Effector memory CD4-positive, alpha-beta T cell (primary cell): ENCODE measurements around the gene ARIH1.
"Not testable (repeated sequence)": the region's sequence is repeated elsewhere in the genome, so short reads cannot be mapped to it uniquely, and the experiment has no call there.

Source experiments
- DNase-seq, 3 donors: peaks; one replicate each; pipeline ENCODE4 v3.0.0-alpha.2; 2020
- H3K27ac ChIP-seq: 2 replicates; pipeline ENCODE4 v1.7.0; 2013; ENCODE audit warnings: mild to moderate bottlenecking, low read length, moderate library complexity; ENCODE audit not compliant: insufficient read depth, poor library complexity, severe bottlenecking
- H3K27me3 ChIP-seq: replicated peaks from 2 replicates; pipeline ENCODE4 v1.7.0; 2013; ENCODE audit warnings: mild to moderate bottlenecking, low read length; ENCODE audit not compliant: insufficient read depth, control insufficient read depth, poor library complexity, severe bottlenecking
- H3K36me3 ChIP-seq: 2 replicates; pipeline ENCODE4 v1.7.0; 2013; ENCODE audit warnings: mild to moderate bottlenecking, low read length, moderate library complexity; ENCODE audit not compliant: control insufficient read depth, insufficient read depth
- H3K4me1 ChIP-seq: 2 replicates; pipeline ENCODE4 v1.7.0; 2013; ENCODE audit warnings: low read length, mild to moderate bottlenecking; ENCODE audit not compliant: control insufficient read depth, insufficient read depth, poor library complexity, severe bottlenecking
- H3K4me3 ChIP-seq: 2 replicates; pipeline ENCODE4 v1.7.0; 2013; ENCODE audit warnings: low read length, low read depth, mild to moderate bottlenecking; ENCODE audit not compliant: insufficient read depth, poor library complexity, severe bottlenecking
- H3K9me3 ChIP-seq: 2 replicates; pipeline ENCODE4 v1.7.0; 2013; ENCODE audit warnings: mild to moderate bottlenecking, low read length, moderate library complexity; ENCODE audit not compliant: control insufficient read depth

ARIH1 gene

DNA sequence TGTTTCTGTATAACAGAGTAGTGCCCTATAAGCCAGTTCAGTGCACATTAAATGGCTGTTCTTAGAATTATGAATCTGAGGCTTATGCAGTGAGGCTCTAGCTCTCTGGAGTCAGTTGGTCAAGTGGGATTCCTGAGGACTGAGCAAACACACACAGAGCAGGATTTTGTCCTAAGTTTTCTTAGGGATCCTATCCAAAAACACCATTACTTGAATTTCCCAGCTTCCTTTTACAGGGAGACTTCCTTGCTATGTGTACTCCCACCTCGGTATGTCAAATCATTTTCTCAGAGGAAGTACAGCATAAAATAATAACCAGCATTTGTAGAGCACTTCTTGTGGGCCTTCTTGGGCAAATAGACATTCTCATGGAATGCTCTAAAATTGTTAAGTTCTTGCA lies 117.2 kb downstream of the ARIH1 start:
- Histone ChIP-seq H3K27me3 (no peaks in the 10 kb centered on the region), H3K4me3 (no peak overlapping the region), H3K27ac (no peak overlapping the region), H3K36me3 (no peaks in the 10 kb centered on the region), H3K9me3 (no peaks in the 10 kb centered on the region), H3K4me1 (no peaks in the 10 kb centered on the region)
- no peak for DNase-seq

DNA sequence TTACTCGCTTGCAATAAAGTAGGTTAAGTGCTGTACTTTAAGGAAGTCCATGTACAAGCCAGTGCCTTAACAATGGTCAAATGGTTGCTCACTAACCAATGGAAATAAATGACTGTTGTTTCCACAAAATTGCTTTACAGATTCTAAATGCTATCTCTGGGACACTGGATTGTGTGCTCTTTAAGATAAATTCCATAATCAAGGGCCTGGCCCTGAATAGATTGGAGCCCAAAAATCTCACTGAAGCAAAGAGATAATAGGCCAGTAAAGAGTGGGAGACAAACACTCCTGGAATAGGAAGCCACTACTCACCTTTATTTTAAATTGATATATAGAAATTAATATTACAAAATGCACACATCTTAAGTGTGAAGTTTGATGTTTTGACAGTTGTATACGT lies 118.0 kb downstream of the ARIH1 start:
- DNase-seq: no peak
- Histone ChIP-seq H3K27me3 (no peaks in the 10 kb centered on the region), H3K4me3 (no peak overlapping the region), H3K36me3 (no peaks in the 10 kb centered on the region), H3K27ac (no peak overlapping the region), H3K9me3 (no peaks in the 10 kb centered on the region), H3K4me1 (no peaks in the 10 kb centered on the region)

DNA sequence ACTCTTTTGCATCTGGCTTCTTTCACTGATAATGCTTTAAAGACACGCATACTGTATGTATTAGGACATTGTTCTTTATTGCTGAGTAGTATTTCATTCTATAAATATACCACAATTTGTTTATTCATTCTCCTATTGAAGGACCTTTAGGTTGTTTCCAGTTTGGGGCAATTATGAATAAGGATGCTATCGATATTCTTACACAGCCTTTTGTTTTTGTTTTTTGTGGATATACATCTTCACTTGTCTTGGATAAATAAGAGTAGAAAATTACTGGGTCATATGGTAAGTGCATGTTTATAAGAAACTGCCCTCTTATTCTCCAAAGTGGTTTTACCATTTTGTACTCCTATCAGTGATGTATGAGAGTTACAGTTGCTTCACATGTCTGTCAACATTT lies 118.5 kb downstream of the ARIH1 start:
- Histone ChIP-seq H3K4me3 (no peak overlapping the region), H3K27me3 (no peaks in the 10 kb centered on the region), H3K9me3 (no peaks in the 10 kb centered on the region), H3K27ac (no peak overlapping the region), H3K4me1 (no peaks in the 10 kb centered on the region), H3K36me3 (no peaks in the 10 kb centered on the region)
- no peak for DNase-seq

DNA sequence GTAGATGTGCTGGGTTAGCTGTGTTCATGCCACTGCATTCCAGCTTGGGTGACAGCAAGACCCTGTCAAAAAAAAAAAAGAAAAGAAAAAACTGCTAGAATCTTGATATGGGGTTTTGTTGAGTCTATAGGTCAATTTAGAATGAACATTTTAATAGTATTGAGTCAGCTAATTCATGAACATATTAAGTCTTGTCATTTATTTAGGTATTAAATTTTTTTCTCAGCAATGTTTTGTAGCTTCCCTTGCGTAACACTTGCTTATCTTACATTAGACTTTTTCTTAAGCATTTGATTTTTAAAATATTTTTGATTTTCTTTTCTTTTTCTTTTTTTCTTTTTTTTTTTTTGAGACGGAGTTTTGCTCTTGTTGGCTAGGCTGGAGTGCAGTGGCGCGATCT lies 119.7 kb downstream of the ARIH1 start:
- Histone ChIP-seq H3K27me3 (no peaks in the 10 kb centered on the region), H3K9me3 (no peaks in the 10 kb centered on the region), H3K4me1 (no peaks in the 10 kb centered on the region), H3K36me3 (no peaks in the 10 kb centered on the region), H3K4me3 (no peak overlapping the region), H3K27ac (no peak overlapping the region)
- DNase-seq: no peak

DNA sequence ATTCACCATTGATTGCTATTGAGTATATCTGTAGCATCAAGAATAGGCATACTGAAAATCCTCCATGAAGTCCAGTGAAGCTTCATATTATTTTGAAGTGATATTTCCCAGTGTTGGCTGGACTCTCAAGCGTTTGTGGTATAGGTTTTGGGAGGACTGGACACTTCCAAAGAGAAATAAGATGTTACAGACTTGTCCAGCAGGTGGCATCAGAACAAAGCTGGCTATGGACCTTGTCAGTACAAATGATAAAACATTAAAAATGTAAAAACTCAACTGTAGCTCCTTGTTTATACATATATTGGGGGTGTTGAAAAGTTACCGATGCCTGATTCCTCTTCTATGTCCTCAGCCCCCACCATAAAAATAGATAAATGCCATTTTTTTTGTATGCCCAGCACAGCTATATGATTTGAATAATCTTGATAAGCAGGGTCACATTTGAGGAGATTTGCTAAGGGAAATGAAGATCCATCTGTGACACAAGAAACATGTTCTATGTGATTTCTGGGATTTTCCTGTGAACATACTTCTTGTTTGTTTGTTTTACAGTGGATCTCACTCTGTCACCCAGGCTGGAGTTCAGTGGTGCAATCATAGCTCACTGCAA lies 125.8 kb downstream of the ARIH1 start:
- no peak overlapping the region for H3K4me3 ChIP-seq
- H3K9me3 ChIP-seq: no peaks in the 10 kb centered on the region
- H3K36me3 ChIP-seq: no peaks in the 10 kb centered on the region
- H3K27me3 ChIP-seq: no peaks in the 10 kb centered on the region
- no peaks in the 10 kb centered on the region for H3K4me1 ChIP-seq
- no peak overlapping the region for H3K27ac ChIP-seq
- DNase-seq: no peak

DNA sequence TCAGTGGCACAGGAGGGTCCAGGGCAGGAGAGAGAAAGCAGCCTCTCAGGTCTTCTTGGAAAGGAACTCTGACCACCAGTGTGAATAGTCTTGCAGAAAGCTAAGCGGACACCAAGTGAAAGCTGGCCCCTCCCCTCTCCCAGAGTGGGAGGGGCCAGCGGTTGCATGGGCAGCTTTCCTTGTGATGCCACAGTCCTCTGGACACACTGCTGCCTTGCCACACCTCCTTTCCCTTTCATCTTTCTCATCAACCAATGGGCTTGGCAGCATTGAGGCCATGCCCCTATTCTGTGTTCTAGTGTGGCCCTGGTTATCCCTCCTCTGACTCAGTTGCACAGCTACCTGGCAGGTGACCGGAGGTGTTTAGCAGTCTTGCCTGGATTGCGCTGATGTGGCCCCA lies 130.7 kb downstream of the ARIH1 start:
- no peaks in the 10 kb centered on the region for H3K4me1 ChIP-seq
- no peak overlapping the region for H3K27ac ChIP-seq
- no peak overlapping the region for H3K4me3 ChIP-seq
- no peaks in the 10 kb centered on the region for H3K27me3 ChIP-seq
- no peaks in the 10 kb centered on the region for H3K9me3 ChIP-seq
- no peak for DNase-seq
- H3K36me3 ChIP-seq: no peaks in the 10 kb centered on the region

DNA sequence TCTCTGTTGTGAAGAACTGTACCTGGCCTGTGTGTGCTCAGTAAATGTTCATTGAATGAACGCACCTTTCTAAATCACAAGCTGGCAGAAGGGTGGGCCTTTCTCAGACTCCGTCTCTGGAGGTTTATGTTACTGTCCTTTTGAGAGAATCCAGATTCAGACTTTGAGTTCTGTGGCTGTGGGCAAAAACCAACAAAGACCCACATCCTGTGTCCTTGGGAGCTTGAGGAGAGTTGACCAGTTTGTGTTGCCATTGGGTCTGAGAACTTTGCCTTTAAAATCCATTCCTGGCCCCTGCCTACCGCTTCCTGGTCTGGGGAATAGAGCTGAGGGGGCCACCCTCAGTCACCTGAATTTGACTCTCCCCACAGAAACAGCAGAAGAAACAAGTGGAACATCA lies 134.0 kb downstream of the ARIH1 start:
- H3K4me3 ChIP-seq, H3K4me1 ChIP-seq, H3K27me3 ChIP-seq, H3K27ac ChIP-seq, DNase-seq, H3K36me3 ChIP-seq, H3K9me3 ChIP-seq: not testable (repeated sequence)

DNA sequence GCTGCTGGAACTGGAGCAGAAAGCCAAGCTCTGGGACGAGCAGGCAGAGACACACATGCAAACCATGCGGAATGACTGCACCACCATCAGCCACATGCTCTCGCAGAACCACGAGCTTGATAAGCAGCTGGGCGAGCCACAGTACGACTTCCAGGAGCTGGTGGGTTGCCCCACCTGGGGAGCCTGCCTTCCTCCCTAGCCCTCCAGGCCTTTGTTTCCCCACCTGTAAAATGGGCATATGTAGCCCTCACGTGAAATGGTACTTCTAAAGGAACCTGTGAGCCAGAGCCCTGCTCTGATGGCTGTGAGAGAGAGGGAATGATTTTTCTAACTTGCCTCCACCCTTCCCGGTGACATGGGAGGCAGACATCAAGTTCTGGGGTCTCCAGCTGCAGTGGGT lies 135.7 kb downstream of the ARIH1 start:
- Histone ChIP-seq H3K4me1 (no peaks in the 10 kb centered on the region), H3K27me3 (no peaks in the 10 kb centered on the region), H3K36me3 (no peaks in the 10 kb centered on the region), H3K27ac (no peak overlapping the region), H3K4me3 (no peak overlapping the region), H3K9me3 (no peaks in the 10 kb centered on the region)
- DNase-seq: no peak

DNA sequence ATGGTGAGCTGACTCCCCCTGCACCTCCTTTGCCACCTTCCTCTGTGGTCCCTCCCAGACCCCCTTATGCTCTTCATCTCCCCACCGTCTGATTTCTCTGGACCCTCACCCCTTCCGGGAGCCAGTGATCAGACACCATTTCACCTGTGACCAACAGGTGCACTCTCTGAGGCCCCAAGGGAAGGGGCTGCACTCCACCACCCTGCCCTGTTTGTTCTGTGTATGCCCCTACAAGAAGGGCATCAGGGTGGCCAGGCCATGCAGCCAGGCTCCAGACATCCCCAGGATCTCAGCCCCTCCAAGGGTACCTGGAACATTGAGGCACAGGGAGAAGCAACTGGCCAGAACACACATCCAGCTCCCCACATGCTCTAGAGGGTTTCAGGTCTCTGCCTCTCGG lies 138.2 kb downstream of the ARIH1 start:
- H3K4me1 ChIP-seq, H3K27me3 ChIP-seq, H3K4me3 ChIP-seq, H3K9me3 ChIP-seq, H3K36me3 ChIP-seq, DNase-seq, H3K27ac ChIP-seq: not testable (repeated sequence)

DNA sequence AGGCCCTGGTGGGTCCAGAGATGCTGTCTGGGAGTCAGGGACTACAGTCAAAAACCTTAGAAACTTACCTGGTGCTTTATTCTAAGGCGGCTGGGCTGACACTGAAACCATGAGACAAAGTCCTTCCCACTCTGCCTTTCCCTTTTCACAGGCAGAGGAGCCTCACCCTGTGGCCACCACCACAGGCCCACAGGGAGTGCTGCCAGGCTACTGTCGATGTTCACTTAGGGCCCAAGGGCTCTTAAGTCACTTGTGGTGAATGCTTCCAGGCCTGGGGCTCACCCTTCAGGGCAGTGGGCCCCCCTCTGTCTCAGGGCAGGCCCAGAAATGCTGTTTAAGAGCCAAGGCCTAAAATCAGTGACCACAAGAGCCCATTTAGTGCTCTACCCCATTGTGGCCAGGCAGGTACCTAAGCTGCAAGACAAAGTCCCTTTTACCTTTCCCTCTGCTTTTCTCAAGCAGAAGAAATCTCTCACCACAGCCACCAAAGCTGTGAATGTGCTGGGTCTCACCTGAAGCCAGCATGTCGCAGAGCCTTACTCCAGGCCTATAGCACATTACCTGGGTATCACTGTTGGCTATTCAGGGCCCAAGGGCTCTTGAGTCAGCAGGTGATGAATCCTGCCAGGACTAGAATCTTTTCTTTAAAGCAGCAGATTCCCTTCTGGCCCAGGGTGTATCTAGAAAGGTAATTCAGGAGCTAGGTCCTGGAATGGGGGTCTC lies 140.8 kb downstream of the ARIH1 start:
- no peaks in the 10 kb centered on the region for H3K27me3 ChIP-seq
- no peaks in the 10 kb centered on the region for H3K36me3 ChIP-seq
- no peak overlapping the region for H3K27ac ChIP-seq
- no peak overlapping the region for H3K4me3 ChIP-seq
- H3K9me3 ChIP-seq: no peaks in the 10 kb centered on the region
- DNase-seq: no peak
- no peaks in the 10 kb centered on the region for H3K4me1 ChIP-seq
